GM15510 (cell line): ENCODE data around the gene IRX4.

ENCODE experiments used
- POLR2A ChIP-seq: IDR thresholded peaks from 3 replicates; pipeline ENCODE4 v1.6.1; 2011; ENCODE audit warnings: borderline replicate concordance; ENCODE audit not compliant: insufficient read length; ENCODE audit errors: extremely low read depth

Gene IRX4

GRCh38 chr5:1901061-1901460 lies 18.3 kb upstream of the IRX4 start:
- TF ChIP-seq POLR2A = no peak

- no peak for TF ChIP-seq POLR2A
Measured at GRCh38 chr5:1899201-1899600, 16.5 kb upstream of the IRX4 start.

GRCh38 chr5:1897816-1898450 lies 15.2 kb upstream of the IRX4 start:
- no peak for TF ChIP-seq POLR2A

- no peak for TF ChIP-seq POLR2A
Measured at GRCh38 chr5:1897386-1897785, 14.7 kb upstream of the IRX4 start.

- TF ChIP-seq POLR2A = no peak
Measured at GRCh38 chr5:1896602-1897376, 14.1 kb upstream of the IRX4 start.

- TF ChIP-seq POLR2A = no peak
Measured at GRCh38 chr5:1895739-1896420, 13.2 kb upstream of the IRX4 start.

- no peak for TF ChIP-seq POLR2A
Measured at GRCh38 chr5:1894243-1894642, 11.5 kb upstream of the IRX4 start.

GRCh38 chr5:1893754-1894153 lies 11.0 kb upstream of the IRX4 start:
- no peak for TF ChIP-seq POLR2A

GRCh38 chr5:1892685-1893445 lies 10.1 kb upstream of the IRX4 start:
- TF ChIP-seq POLR2A = no peak

- no peak for TF ChIP-seq POLR2A
Measured at GRCh38 chr5:1892211-1892610, 9.5 kb upstream of the IRX4 start.

GRCh38 chr5:1891391-1891790 lies 8.7 kb upstream of the IRX4 start:
- no peak for TF ChIP-seq POLR2A

GRCh38 chr5:1890296-1890695 lies 7.6 kb upstream of the IRX4 start:
- no peak for TF ChIP-seq POLR2A

GRCh38 chr5:1889321-1890065 lies 6.8 kb upstream of the IRX4 start:
- TF ChIP-seq POLR2A = no peak

GRCh38 chr5:1888541-1889251 lies 6.0 kb upstream of the IRX4 start:
- no peak for TF ChIP-seq POLR2A
